Vagina (tissue), 2 donors: Measurements from ENCODE around the gene PGRMC2.

ENCODE experiments used
- CTCF ChIP-seq, 3 experiments: fragments of 450-650 bp in 2 of 3; fragments of 200-600 bp in 1 of 3; sonication (generic) in 1 of 3; IDR thresholded peaks; one replicate each; pipeline ENCODE4 v1.5.1; 2017 to 2019; ENCODE audit warnings: antibody characterized with exemption in 3 of 3, mild to moderate bottlenecking in 2 of 3, moderate library complexity in 2 of 3
- POLR2A ChIP-seq, 2 donors: fragments of 450-650 bp; IDR thresholded peaks; one replicate each; pipeline ENCODE4 v1.6.1; 2017; ENCODE audit warnings: antibody characterized with exemption in 2 of 2, mild to moderate bottlenecking in 2 of 2, moderate library complexity in 2 of 2

DNA sequence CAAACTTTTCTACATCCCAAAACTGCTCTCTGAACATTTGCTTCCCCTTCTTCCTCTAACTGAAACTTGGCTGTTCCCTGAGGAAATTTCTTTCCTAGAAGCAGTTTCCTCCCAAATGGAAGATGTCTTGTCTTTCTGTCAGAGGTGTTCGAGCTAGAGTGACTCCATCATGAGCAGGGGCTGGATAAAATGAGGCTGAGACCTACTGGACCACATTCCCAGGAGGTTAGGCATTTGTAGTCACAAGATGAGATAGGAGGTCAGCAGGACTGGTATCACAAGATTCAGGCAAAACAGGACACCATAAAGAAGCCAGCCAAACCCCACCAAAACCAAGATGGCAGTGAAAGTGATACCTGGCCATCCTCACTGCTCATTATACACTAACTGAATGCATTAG, 35.8 kb upstream of the PGRMC2 start:
- TF ChIP-seq CTCF (IDR thresholded peaks at IDR 0.05) = no peak
- TF ChIP-seq POLR2A (IDR thresholded peaks at IDR 0.05) = no peak
